ENCODE measurements around the gene WDTC1.
"Not testable (repeated sequence)": the region's sequence is repeated elsewhere in the genome, so short reads cannot be mapped to it uniquely, and the experiment has no call there.

The WDTC1 gene

DNA sequence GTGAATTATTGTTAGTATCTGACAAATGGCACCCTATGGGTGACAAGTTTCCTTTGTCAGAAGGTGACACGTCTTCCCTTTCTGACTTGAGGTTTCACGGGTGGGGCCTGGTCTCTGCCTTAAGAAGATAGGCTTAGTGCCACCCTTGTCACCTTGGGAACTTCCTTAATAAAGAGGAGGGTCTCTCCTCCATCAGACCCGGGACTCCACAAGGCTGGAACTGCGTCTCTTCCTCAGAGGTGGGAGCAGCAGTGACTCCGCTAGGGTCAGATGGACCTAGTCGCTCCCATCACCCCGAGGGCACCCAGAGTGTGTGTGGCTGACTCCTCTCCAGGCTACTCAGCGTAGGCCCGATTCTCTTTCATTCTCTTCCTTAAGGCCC is 774 bp upstream of the WDTC1 start:
- TF ChIP-seq, protein P1, sequence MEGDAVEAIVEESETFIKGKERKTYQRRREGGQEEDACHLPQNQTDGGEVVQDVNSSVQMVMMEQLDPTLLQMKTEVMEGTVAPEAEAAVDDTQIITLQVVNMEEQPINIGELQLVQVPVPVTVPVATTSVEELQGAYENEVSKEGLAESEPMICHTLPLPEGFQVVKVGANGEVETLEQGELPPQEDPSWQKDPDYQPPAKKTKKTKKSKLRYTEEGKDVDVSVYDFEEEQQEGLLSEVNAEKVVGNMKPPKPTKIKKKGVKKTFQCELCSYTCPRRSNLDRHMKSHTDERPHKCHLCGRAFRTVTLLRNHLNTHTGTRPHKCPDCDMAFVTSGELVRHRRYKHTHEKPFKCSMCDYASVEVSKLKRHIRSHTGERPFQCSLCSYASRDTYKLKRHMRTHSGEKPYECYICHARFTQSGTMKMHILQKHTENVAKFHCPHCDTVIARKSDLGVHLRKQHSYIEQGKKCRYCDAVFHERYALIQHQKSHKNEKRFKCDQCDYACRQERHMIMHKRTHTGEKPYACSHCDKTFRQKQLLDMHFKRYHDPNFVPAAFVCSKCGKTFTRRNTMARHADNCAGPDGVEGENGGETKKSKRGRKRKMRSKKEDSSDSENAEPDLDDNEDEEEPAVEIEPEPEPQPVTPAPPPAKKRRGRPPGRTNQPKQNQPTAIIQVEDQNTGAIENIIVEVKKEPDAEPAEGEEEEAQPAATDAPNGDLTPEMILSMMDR (IDR thresholded peaks at IDR 0.05; ENCODE audit: insufficient read depth, low read depth, low read length, missing control alignments) = no peak
- H3K4me3 ChIP-seq (ENCODE audit: low read length) = peak overlapping the region; percentile 38
- no peak for DNase-seq (ENCODE audit: low read depth)

- DNase-seq (ENCODE audit: low read depth) = peak; percentile 51
- H3K4me3 ChIP-seq (ENCODE audit: low read length) = peak overlapping the region; percentile 77
- TF ChIP-seq, protein P1 (IDR thresholded peaks at IDR 0.05; ENCODE audit: insufficient read depth, low read depth, low read length, missing control alignments) = no peak
Measured at GRCh38 chr1:27235827-27236226, 1.4 kb downstream of the WDTC1 start.

DNA sequence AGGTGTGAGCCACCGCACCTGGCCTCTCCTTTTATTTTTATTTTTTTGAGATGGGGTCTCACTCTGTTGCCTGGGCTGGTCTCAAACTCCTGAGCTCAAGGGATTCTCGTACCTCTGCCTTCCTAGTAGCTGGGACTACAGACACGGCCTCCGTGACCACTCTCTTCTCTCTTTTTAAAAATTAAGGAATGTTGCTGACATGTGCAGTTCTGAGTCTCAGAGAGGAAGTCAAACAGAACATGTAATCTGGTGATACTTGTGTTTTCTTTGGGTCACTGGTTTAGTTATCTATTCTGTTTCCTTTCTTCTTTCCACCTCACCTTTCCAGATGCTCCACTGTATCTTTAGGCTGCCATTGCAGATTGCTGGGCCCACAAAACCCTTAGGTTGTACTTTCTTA is 2.7 kb downstream of the WDTC1 start:
- no peak for DNase-seq (ENCODE audit: low read depth)
- TF ChIP-seq, protein P1 (IDR thresholded peaks at IDR 0.05; ENCODE audit: insufficient read depth, low read depth, low read length, missing control alignments) = no peak
- no peak overlapping the region for H3K4me3 ChIP-seq (ENCODE audit: low read length)

DNA sequence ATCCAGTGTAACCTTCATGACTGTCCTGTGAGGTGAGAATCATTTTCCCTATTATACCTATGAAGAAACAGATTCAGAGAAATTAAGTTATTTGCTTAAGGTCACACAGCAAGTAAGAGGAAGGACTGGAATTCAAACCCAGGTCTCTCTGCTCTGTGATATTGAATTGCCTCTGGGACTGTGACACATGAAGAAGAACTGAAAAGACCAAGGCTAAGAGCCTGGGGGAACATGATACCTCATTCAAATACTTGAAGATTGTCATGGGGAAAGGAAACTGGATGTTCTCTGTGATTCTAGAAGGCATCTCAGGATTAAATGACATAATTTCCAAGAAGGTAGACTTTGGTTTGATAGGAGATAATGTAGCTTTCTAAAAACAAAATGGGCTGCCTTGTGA is 3.6 kb downstream of the WDTC1 start:
- no peak overlapping the region for H3K4me3 ChIP-seq (ENCODE audit: low read length)
- no peak for DNase-seq (ENCODE audit: low read depth)
- TF ChIP-seq, protein P1 (IDR thresholded peaks at IDR 0.05; ENCODE audit: insufficient read depth, low read depth, low read length, missing control alignments) = no peak

DNA sequence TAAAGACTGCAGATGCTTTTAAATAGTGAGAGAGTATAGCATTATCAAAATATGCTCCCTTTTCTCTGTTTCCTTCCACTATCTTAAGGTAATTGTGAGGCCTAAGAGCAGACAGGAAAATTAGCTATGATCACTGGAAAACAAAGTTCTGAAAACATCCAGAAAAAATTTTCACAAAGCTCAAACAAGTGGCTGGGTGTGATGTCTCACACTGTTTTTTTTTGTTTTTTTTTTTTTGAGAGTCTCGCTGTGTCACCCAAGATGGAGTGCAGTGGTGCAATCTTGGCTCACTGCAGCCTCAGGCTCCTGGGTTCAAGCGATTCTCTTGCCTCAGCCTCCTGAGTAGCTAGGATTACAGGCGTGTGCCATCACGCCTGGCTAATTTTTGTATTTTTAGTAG is 7.2 kb downstream of the WDTC1 start:
- no peak overlapping the region for H3K4me3 ChIP-seq (ENCODE audit: low read length)
- TF ChIP-seq, protein P1 (IDR thresholded peaks at IDR 0.05; ENCODE audit: insufficient read depth, low read depth, low read length, missing control alignments) = no peak
- peak; percentile 8 for DNase-seq (ENCODE audit: low read depth)

- not testable (repeated sequence) for DNase-seq (ENCODE audit: low read depth); H3K4me3 ChIP-seq (ENCODE audit: low read length)
Measured at GRCh38 chr1:27243665-27244064, 9.2 kb downstream of the WDTC1 start.

- no peak for DNase-seq (ENCODE audit: low read depth)
- TF ChIP-seq, protein P1 (IDR thresholded peaks at IDR 0.05; ENCODE audit: insufficient read depth, low read depth, low read length, missing control alignments) = no peak
- no peak overlapping the region for H3K4me3 ChIP-seq (ENCODE audit: low read length)
Measured at GRCh38 chr1:27246194-27246593, 11.8 kb downstream of the WDTC1 start.

- no peak overlapping the region for H3K4me3 ChIP-seq (ENCODE audit: low read length)
- TF ChIP-seq, protein P1 (IDR thresholded peaks at IDR 0.05; ENCODE audit: insufficient read depth, low read depth, low read length, missing control alignments) = no peak
- no peak for DNase-seq (ENCODE audit: low read depth)
Measured at GRCh38 chr1:27253596-27253995, 19.2 kb downstream of the WDTC1 start.
